Endothelial cell of umbilical vein (primary cell): ENCODE measurements around the gene SP2. TPM values are rescaled to one million over a fixed set of nuclear protein-coding genes. Genes with fewer than 3 reads are reported as not detected.

Experiments
- BruUV-seq: library from RNA; stranded (reverse); fragments of 400-500 nt; replicated peaks from 2 replicates; lab custom pipeline; 2021; lab: Mats Ljungman, UMichigan
- CTCF ChIA-PET: fragments of 300-600, 350-600 bp; sonication (Branson Sonifier 250); formaldehyde crosslinking; loops from one replicate; lab custom pipeline; 2021; ENCODE audit warnings: antibody characterized with exemption, inconsistent platforms; lab: Charles Lee
- POLR2A ChIA-PET: fragments of 300-600, 350-600 bp; sonication (Branson Sonifier 250); formaldehyde crosslinking; loops from one replicate; lab custom pipeline; 2021; ENCODE audit warnings: antibody characterized with exemption, inconsistent platforms; lab: Charles Lee
- DNase-seq: peaks from one replicate; pipeline ENCODE4 v3.0.0-alpha.2; 2011; ENCODE audit warnings: low read depth, low spot score
- FAIRE-seq: peaks from 2 replicates; lab custom pipeline; 2011; peaks lifted over from hg19 to GRCh38; lab: Jason Lieb, UNC
- H2AFZ ChIP-seq: 2 replicates; pipeline ENCODE4 v1.6.0; 2012; ENCODE audit warnings: low read depth, low read length, control low read depth, inconsistent platforms
- H3K27ac ChIP-seq: 2 replicates; pipeline ENCODE4 v1.5.1; 2011; ENCODE audit warnings: low read depth, mild to moderate bottlenecking, control low read depth, low read length, moderate library complexity; ENCODE audit not compliant: insufficient read depth
- H3K27me3 ChIP-seq, 2 experiments: 2 replicates each; pipeline versions ENCODE4 v1.6.0 to v1.6.1; 2011; ENCODE audit warnings: low read length in 2 of 2, mixed read lengths in 1 of 2; ENCODE audit not compliant: control insufficient read depth in 2 of 2, insufficient read depth in 2 of 2
- H3K36me3 ChIP-seq, 2 experiments: 2 replicates in 1 of 2; 3 replicates in 1 of 2; pipeline ENCODE4 v1.5.1; 2011; ENCODE audit warnings: low read length in 2 of 2, mild to moderate bottlenecking in 1 of 2, moderate library complexity in 1 of 2; ENCODE audit not compliant: control insufficient read depth in 2 of 2, insufficient read depth in 2 of 2; ENCODE audit errors: extremely low read depth in 1 of 2
- H3K4me1 ChIP-seq: 3 replicates; pipeline ENCODE4 v1.5.1; 2011; ENCODE audit warnings: mild to moderate bottlenecking, low read length; ENCODE audit not compliant: control insufficient read depth, insufficient read depth; ENCODE audit errors: extremely low read depth
- H3K4me2 ChIP-seq: 2 replicates; pipeline ENCODE4 v1.6.1; 2011; ENCODE audit warnings: low read length, control low read depth, mixed read lengths; ENCODE audit not compliant: insufficient read depth
- H3K4me3 ChIP-seq, 3 experiments: fragments of 200-600 bp in 1 of 3; sonication (generic), shearing (Covaris generic) in 1 of 3; replicated peaks in 1 of 3; 2 replicates each; pipeline ENCODE4 v1.5.1; 2011 to 2016; ENCODE audit warnings: control low read depth in 3 of 3, low read length in 3 of 3, mild to moderate bottlenecking in 2 of 3, inconsistent platforms in 1 of 3, low read depth in 1 of 3, moderate library complexity in 1 of 3; ENCODE audit not compliant: insufficient read depth in 1 of 3
- H3K79me2 ChIP-seq: 2 replicates; pipeline ENCODE4 v1.6.0; 2012; ENCODE audit warnings: low read length, inconsistent platforms; ENCODE audit not compliant: control insufficient read depth, insufficient read depth
- H3K9ac ChIP-seq: replicated peaks from 2 replicates; pipeline ENCODE3; 2011; ENCODE audit warnings: low read length, control low read depth; ENCODE audit not compliant: insufficient read depth; ENCODE audit errors: extremely low read depth
- H3K9me1 ChIP-seq: replicated peaks from 3 replicates; pipeline ENCODE4 v1.6.0; 2011; ENCODE audit warnings: mild to moderate bottlenecking, low read length; ENCODE audit not compliant: control insufficient read depth, insufficient read depth; ENCODE audit errors: extremely low read depth
- H3K9me3 ChIP-seq: replicated peaks from 2 replicates; pipeline ENCODE4 v1.5.1; 2012; ENCODE audit warnings: low read length, inconsistent platforms; ENCODE audit not compliant: control insufficient read depth, insufficient read depth
- H4K20me1 ChIP-seq: replicated peaks from 2 replicates; pipeline ENCODE3; 2011; ENCODE audit warnings: mild to moderate bottlenecking, low read length; ENCODE audit not compliant: control insufficient read depth, insufficient read depth; ENCODE audit errors: extremely low read depth
- EZH2 ChIP-seq: IDR thresholded peaks from 2 replicates; pipeline ENCODE4 v1.6.1; 2012; ENCODE audit warnings: borderline replicate concordance, low read depth, mild to moderate bottlenecking, moderate library complexity, low read length, inconsistent platforms; ENCODE audit not compliant: severe bottlenecking
- FOS ChIP-seq: IDR thresholded peaks from 2 replicates; pipeline ENCODE4 v1.6.1; 2011; ENCODE audit warnings: mild to moderate bottlenecking, low read length, moderate library complexity, borderline replicate concordance; ENCODE audit not compliant: insufficient read depth
- GATA2 ChIP-seq: IDR thresholded peaks from 2 replicates; pipeline ENCODE4 v1.7.0; 2011; ENCODE audit warnings: low read depth, mild to moderate bottlenecking, moderate library complexity, mixed read lengths, low read length; ENCODE audit not compliant: insufficient read length, insufficient read depth
- JUN ChIP-seq: IDR thresholded peaks from 2 replicates; pipeline ENCODE4 v1.6.1; 2011; ENCODE audit warnings: borderline replicate concordance, low read depth; ENCODE audit not compliant: insufficient read length, insufficient read depth
- MYC ChIP-seq: IDR thresholded peaks from one replicate; pipeline ENCODE4 v1.6.1; 2011; ENCODE audit warnings: mild to moderate bottlenecking, low read depth, low read length
- POLR2A ChIP-seq: IDR thresholded peaks from 2 replicates; pipeline ENCODE4 v1.6.1; 2012; ENCODE audit warnings: low read depth, mild to moderate bottlenecking, control low read depth, low read length
- POLR2AphosphoS5 ChIP-seq: IDR thresholded peaks from 2 replicates; pipeline ENCODE4 v1.6.1; 2012; ENCODE audit warnings: low read depth, mild to moderate bottlenecking, control low read depth, low read length, moderate library complexity; ENCODE audit not compliant: insufficient read depth
- dilution Hi-C: fragments of 300-500 bp; cut with MboI; formaldehyde crosslinking; loops from one replicate; pipeline ENCODE4 v1.15.0; 2019; ENCODE audit warnings: low sequenced_read_pairs; ENCODE audit not compliant: extremely low pct_ligation_motif_present
- intact Hi-C: fragments of 100-400 bp; cut with micrococcal nuclease; formaldehyde crosslinking; loops from one replicate; pipeline ENCODE4 v1.10.0; 2022
- polyA plus RNA-seq, 4 experiments: library from polyadenylated mRNA; depleted of rRNA in 3 of 4; stranded (reverse) in 3 of 4; unstranded in 1 of 4; fragments of >200 nt; gene quantifications; 2 replicates each; pipeline versions ENCODE4 v1.2.1 to v1.2.3, GENCODE V29; 2011 to 2012; ENCODE audit warnings: missing spikeins in 1 of 4
- total RNA-seq: library from RNA; stranded (reverse); gene quantifications from 2 replicates; pipeline ENCODE4 v1.2.3, GENCODE V29; 2021
- TF ChIP-seq, protein P1 (sequence below): IDR thresholded peaks from 2 replicates; pipeline ENCODE4 v1.6.1; 2011; ENCODE audit not compliant: insufficient read depth, insufficient read length
- TF ChIP-seq, protein P2 (sequence below), 2 donors: IDR thresholded peaks; 1 replicate in 1 of 2; 2 replicates in 1 of 2; pipeline ENCODE4 v1.5.1; 2011; ENCODE audit warnings: low read length in 2 of 2, mild to moderate bottlenecking in 2 of 2, moderate library complexity in 2 of 2, control low read depth in 1 of 2, inconsistent platforms in 1 of 2, low read depth in 1 of 2; ENCODE audit not compliant: insufficient read depth in 1 of 2; ENCODE audit errors: extremely low read depth in 1 of 2

The SP2 gene
- total and polyA plus RNA-seq, 2 donors (not counting 3 experiments of a cell fraction or from before 2014, with no cell fraction given) = 11.2 to 18.6 TPM

DNA sequence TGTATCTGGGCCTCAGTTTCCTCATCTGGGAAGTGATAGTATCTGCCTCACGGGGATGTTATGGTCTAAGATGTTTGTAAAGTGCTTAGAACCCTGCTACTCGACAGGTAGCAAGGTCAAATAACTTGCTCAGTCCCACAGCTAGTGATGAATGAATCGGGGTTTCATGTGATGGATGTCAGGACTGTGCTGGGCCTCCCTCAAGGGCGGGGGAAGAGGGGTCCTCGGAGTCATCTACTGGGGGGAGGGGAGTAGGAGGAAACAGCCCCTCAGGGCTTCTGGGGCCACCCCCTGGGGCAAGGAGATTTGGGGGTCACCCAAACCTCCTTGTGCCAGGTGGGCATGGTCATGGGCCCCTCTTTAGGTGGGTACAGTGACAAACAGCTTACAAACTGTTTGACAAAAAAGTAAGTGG, 46.1 kb downstream of the SP2 start:
- H3K9ac ChIP-seq = peak overlapping the region; percentile 77
- H3K36me3 ChIP-seq = peaks cover 0 to 4% of the 10 kb centered on the region in 2 experiments
- ChIA-PET POLR2A (no interaction called here), CTCF (interaction anchor here (0.8 to 1.7 kb wide), 13 partner anchors 7 to 132 kb away, joined by 3 to 8 read pairs (median 4); partner anchors contain the start of genes CDK5RAP3, LRRC46 and MRPL10)
- dilution Hi-C loops = no loop called here
- intact Hi-C loops = no loop called here
- no TSS peak for BruUV-seq
- peak overlapping the region; percentile 63 to 85 (median 84) for H3K4me3 ChIP-seq
- peak; percentile 6 for DNase-seq
- peak overlapping the region; percentile 91 for H3K4me2 ChIP-seq
- H3K9me3 ChIP-seq = no peaks in the 10 kb centered on the region
- H4K20me1 ChIP-seq = no peaks in the 10 kb centered on the region
- H2AFZ ChIP-seq = peak overlapping the region; percentile 81
- peak overlapping the region; percentile 47 for H3K27ac ChIP-seq
- no peaks in the 10 kb centered on the region for H3K27me3 ChIP-seq
- no peak for FAIRE-seq
- H3K79me2 ChIP-seq = peaks cover 5% of the 10 kb centered on the region
- H3K4me1 ChIP-seq = peaks cover 15% of the 10 kb centered on the region
- TF ChIP-seq, protein P1, sequence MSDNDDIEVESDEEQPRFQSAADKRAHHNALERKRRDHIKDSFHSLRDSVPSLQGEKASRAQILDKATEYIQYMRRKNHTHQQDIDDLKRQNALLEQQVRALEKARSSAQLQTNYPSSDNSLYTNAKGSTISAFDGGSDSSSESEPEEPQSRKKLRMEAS = no peak
- TF ChIP-seq JUN (no peak), FOS (no peak), POLR2AphosphoS5 (no peak), GATA2 (no peak), EZH2 (no peak), MYC (no peak), POLR2A (no peak)
- TF ChIP-seq, protein P2, sequence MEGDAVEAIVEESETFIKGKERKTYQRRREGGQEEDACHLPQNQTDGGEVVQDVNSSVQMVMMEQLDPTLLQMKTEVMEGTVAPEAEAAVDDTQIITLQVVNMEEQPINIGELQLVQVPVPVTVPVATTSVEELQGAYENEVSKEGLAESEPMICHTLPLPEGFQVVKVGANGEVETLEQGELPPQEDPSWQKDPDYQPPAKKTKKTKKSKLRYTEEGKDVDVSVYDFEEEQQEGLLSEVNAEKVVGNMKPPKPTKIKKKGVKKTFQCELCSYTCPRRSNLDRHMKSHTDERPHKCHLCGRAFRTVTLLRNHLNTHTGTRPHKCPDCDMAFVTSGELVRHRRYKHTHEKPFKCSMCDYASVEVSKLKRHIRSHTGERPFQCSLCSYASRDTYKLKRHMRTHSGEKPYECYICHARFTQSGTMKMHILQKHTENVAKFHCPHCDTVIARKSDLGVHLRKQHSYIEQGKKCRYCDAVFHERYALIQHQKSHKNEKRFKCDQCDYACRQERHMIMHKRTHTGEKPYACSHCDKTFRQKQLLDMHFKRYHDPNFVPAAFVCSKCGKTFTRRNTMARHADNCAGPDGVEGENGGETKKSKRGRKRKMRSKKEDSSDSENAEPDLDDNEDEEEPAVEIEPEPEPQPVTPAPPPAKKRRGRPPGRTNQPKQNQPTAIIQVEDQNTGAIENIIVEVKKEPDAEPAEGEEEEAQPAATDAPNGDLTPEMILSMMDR (IDR thresholded peaks at IDR 0.05; ENCODE audit: extremely low read depth in 1 of 2, insufficient read depth in 1 of 2, low read depth in 1 of 2, low read length in 2 of 2) = no peak
- no peaks in the 10 kb centered on the region for H3K9me1 ChIP-seq
